NCI-H510A treated with DMSO at 0.1 percent for 48 hours (cell line): ENCODE data around the gene ITGAD.

ENCODE experiments used
- DNase-seq: peaks from one replicate; lab custom pipeline; 2025; lab: John Stamatoyannopoulos, UW

Gene ITGAD

GRCh38 chr16:31393056-31393455, at the start of gene ITGAD:
TSS of gene ITGAD (plus strand) at chr16:31393335. CDS start at chr16:31393361, 26 bp downstream.
- DNase-seq, result no peak

- DNase-seq, result no peak
Measured at GRCh38 chr16:31344712-31345111, 48.4 kb upstream of the ITGAD start.

- DNase-seq, result no peak
Measured at GRCh38 chr16:31347445-31347844, 45.7 kb upstream of the ITGAD start.

- no peak for DNase-seq
Measured at GRCh38 chr16:31348579-31348978, 44.6 kb upstream of the ITGAD start.

GRCh38 chr16:31350275-31351005, 42.7 kb upstream of the ITGAD start:
- DNase-seq, result no peak

- no peak for DNase-seq
Measured at GRCh38 chr16:31351246-31351941, 41.7 kb upstream of the ITGAD start.

GRCh38 chr16:31351942-31352325, 41.2 kb upstream of the ITGAD start:
- DNase-seq, result no peak

- no peak for DNase-seq
Measured at GRCh38 chr16:31352376-31353115, 40.6 kb upstream of the ITGAD start.

GRCh38 chr16:31354394-31355291, 38.5 kb upstream of the ITGAD start, which contains the start of gene ITGAX:
TSS of gene ITGAX (plus strand) at chr16:31355176. CDS start at chr16:31355255, 79 bp downstream.
- no peak for DNase-seq

GRCh38 chr16:31355431-31356100, 37.6 kb upstream of the ITGAD start:
- no peak for DNase-seq

GRCh38 chr16:31356566-31357323, 36.4 kb upstream of the ITGAD start:
- no peak for DNase-seq

GRCh38 chr16:31357324-31358109, 35.6 kb upstream of the ITGAD start:
- no peak for DNase-seq

GRCh38 chr16:31360251-31360650, 32.9 kb upstream of the ITGAD start:
- DNase-seq, result no peak

- DNase-seq, result no peak
Measured at GRCh38 chr16:31361201-31362110, 31.7 kb upstream of the ITGAD start.

GRCh38 chr16:31362476-31363405, 30.4 kb upstream of the ITGAD start:
- DNase-seq, result no peak

GRCh38 chr16:31363721-31364120, 29.4 kb upstream of the ITGAD start:
- no peak for DNase-seq

- DNase-seq, result no peak
Measured at GRCh38 chr16:31364421-31364820, 28.7 kb upstream of the ITGAD start.
